Choroid plexus epithelial cell (primary cell): ENCODE data around the gene FLAD1.

Source experiments
- DNase-seq: peaks from one replicate; pipeline ENCODE4 v3.0.0-alpha.2; 2010; ENCODE audit warnings: low read depth
- H3K4me3 ChIP-seq: 2 replicates; pipeline ENCODE4 v1.5.1; 2011; ENCODE audit warnings: low read depth, mild to moderate bottlenecking, control low read depth, low read length, moderate library complexity
- CTCF ChIP-seq: conservative IDR thresholded peaks from 2 replicates; pipeline ENCODE4 v1.5.1; 2011; ENCODE audit warnings: low read depth, mild to moderate bottlenecking, control low read depth, inconsistent platforms, low read length, moderate library complexity

FLAD1 gene

DNA sequence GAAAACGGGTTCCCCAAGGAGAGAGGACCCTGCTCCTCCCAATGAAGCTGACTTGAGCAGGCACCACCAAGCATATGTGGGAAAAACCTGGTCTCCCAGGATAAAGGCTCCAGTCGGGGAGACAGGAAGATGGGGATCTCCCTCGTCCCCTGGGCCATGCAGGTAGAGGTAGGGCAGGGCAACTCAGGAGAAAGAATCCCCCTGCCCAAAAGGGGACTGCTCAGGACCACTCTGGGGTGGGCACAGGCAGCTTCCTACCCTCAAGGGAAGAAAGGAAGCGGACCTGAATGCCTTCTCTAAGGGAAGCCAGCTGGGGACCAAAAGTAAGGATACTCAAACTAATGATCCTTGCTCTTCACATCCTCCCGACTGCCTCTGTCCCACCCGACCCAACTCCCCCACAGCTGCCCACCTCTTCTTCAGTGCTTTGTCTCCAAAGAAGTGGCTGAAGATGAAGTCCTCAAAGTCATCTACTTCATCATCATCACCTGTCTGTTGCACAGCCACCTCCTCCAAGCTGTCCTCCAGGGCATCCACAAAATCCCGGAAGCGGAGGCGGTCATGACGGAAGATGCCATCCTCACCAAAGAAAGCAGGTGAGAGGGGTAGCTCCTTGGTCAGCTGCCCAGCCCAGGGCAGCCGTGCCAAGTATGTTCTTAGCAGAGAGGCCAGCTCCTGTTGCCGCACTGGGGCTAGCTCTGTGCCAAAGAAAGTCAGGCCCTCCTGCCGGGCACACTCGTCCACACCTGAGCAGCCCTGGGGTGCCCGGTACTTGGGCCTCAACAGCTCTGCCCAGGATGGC, 37.8 kb upstream of the FLAD1 start:
- DNase-seq: no peak
- H3K4me3 ChIP-seq: no peak overlapping the region
- no peak for TF ChIP-seq CTCF

GRCh38 chr1:154945962-154946850, 36.9 kb upstream of the FLAD1 start:
- H3K4me3 ChIP-seq: no peak overlapping the region
- no peak for TF ChIP-seq CTCF
- no peak for DNase-seq

DNA sequence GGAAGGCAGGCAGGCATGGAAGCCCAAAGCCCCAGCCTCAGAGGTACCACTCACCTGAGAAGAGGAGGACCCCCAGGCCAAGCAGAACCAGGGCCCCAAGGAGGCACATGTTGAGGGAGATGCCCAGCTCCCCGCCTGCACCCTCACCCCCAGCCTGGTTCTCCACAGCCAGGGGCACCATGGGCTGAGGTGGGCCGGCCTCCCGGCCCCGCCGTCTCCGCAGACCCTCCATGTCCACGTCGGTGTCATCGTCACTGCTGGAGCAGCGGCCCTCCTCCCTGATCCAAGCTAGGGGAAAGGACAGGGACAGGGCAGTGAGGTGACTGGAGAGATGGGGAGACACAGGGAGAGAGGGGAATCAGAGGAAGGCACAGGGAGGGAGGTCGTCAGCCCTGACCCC, 35.1 kb upstream of the FLAD1 start:
- no peak overlapping the region for H3K4me3 ChIP-seq
- TF ChIP-seq CTCF: no peak
- no peak for DNase-seq

- no peak for TF ChIP-seq CTCF
- H3K4me3 ChIP-seq: no peak overlapping the region
- no peak for DNase-seq
Observed at GRCh38 chr1:154951901-154952657, 31.1 kb upstream of the FLAD1 start.

DNA sequence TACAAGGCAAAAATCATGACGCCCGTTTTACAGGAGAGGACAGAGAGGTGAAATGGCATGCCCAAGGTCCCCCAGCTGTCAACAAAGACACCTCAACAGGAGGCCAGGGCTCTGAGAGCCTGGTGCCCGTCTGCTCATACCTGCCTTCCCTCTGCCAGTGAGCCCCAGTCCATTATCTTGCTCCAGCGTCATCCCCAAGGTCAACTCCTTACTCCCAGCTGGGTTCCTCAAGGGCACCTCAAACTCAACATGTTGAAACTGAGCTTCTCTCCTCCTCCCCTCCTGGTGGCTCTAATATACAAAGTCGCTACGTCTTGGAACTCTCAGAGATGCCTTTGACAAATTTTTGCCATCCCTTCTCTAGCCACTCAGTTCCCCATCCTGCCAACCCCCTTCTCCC, 30.5 kb upstream of the FLAD1 start:
- H3K4me3 ChIP-seq: no peak overlapping the region
- no peak for TF ChIP-seq CTCF
- DNase-seq: no peak

- no peak overlapping the region for H3K4me3 ChIP-seq
- no peak for TF ChIP-seq CTCF
- DNase-seq: no peak
Observed at GRCh38 chr1:154953611-154954038, 29.5 kb upstream of the FLAD1 start.
